Mucosa of descending colon (tissue), 3 donors: ENCODE results near the gene DKKL1. TPM values are rescaled to one million over a fixed set of nuclear protein-coding genes. Genes with fewer than 3 reads are reported as not detected.
"Not testable (repeated sequence)": the region's sequence is repeated elsewhere in the genome, so short reads cannot be mapped to it uniquely, and the experiment has no call there.

Experiments used
- ATAC-seq: fragments of 200-7000 bp; cut with Tn5 transposase; one replicate; pipeline ENCODE4 v1.9.1; 2020; ENCODE audit warnings: mild to moderate bottlenecking, moderate library complexity
- DNase-seq, 3 donors: peaks; one replicate each; pipeline ENCODE4 v3.0.0-alpha.2; 2020
- H3K36me3 ChIP-seq: fragments of 200-600 bp; one replicate; pipeline ENCODE4 v1.8.0; 2021; ENCODE audit warnings: low read depth, mild to moderate bottlenecking
- H3K4me1 ChIP-seq: fragments of 200-600 bp; one replicate; pipeline ENCODE4 v1.8.0; 2021; ENCODE audit warnings: low read depth, mild to moderate bottlenecking
- H3K4me3 ChIP-seq: fragments of 200-600 bp; one replicate; pipeline ENCODE4 v1.8.0; 2021; ENCODE audit warnings: mild to moderate bottlenecking
- H3K9me3 ChIP-seq: fragments of 200-600 bp; one replicate; pipeline ENCODE4 v1.8.0; 2021; ENCODE audit warnings: mild to moderate bottlenecking
- intact Hi-C, 2 donors: fragments of 100-400 bp; cut with DNase I in 1 of 2; cut with micrococcal nuclease in 1 of 2; formaldehyde crosslinking; loops; one replicate each; pipeline versions ENCODE4 v1.11.0 to v1.11.1; 2022; cut with DNase I, micrococcal nuclease
- long read RNA-seq, 2 donors: library from polyadenylated mRNA; unstranded; transcript quantifications; one replicate each; pipeline ENCODE4 v2.0.0, GENCODE V29; 2019 to 2021
- total RNA-seq, 3 donors: library from RNA; stranded (reverse); fragmentation: NEBNext Ultra II Directional in 2 of 3; extraction: Animal tissue kit (Norgen Biotek cat#: 25700) in 2 of 3; gene quantifications; one replicate each; pipeline versions ENCODE4 v1.2.1 to v1.2.4, GENCODE V29; 2021 to 2023
- TF ChIP-seq, protein P1 (sequence below): fragments of 200-600 bp; IDR thresholded peaks from one replicate; pipeline ENCODE4 v1.8.0; 2022; ENCODE audit warnings: antibody characterized with exemption, mild to moderate bottlenecking
- donor health status: DM: no; HTN: no; CAD: no; lungs with moderate emphysema.
- donor health status: DM: no; HTN: no; CAD: no.
- donor health status: DM: no; HTN: yes; CAD: no.

DKKL1 gene
- total RNA-seq = under 1 TPM in 1 of 3 donors, not detected in 2; 0.44 TPM
- long read RNA-seq, donor 1 = 0 reads
- long read RNA-seq, donor 2 = 0 reads

GRCh38 chr19:49363268-49364082 is at the start of gene DKKL1:
DKKL1 (plus strand) TSS chr19:49363877; CDS start chr19:49363999, 122 bp downstream.
- Histone ChIP-seq H3K4me1 (peaks cover 13% of the 10 kb centered on the region), H3K4me3 (no peak within 1 kb of the TSS), H3K9me3 (peaks cover under 1% of the 10 kb centered on the region), H3K36me3 (no peaks in the 10 kb centered on the region)
- TF ChIP-seq, protein P1, sequence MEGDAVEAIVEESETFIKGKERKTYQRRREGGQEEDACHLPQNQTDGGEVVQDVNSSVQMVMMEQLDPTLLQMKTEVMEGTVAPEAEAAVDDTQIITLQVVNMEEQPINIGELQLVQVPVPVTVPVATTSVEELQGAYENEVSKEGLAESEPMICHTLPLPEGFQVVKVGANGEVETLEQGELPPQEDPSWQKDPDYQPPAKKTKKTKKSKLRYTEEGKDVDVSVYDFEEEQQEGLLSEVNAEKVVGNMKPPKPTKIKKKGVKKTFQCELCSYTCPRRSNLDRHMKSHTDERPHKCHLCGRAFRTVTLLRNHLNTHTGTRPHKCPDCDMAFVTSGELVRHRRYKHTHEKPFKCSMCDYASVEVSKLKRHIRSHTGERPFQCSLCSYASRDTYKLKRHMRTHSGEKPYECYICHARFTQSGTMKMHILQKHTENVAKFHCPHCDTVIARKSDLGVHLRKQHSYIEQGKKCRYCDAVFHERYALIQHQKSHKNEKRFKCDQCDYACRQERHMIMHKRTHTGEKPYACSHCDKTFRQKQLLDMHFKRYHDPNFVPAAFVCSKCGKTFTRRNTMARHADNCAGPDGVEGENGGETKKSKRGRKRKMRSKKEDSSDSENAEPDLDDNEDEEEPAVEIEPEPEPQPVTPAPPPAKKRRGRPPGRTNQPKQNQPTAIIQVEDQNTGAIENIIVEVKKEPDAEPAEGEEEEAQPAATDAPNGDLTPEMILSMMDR = no peak
- DNase-seq (peak; percentile 99 to 100 (median 99)), ATAC-seq (peak; percentile 94)
- intact Hi-C loops = no loop called here

DNA sequence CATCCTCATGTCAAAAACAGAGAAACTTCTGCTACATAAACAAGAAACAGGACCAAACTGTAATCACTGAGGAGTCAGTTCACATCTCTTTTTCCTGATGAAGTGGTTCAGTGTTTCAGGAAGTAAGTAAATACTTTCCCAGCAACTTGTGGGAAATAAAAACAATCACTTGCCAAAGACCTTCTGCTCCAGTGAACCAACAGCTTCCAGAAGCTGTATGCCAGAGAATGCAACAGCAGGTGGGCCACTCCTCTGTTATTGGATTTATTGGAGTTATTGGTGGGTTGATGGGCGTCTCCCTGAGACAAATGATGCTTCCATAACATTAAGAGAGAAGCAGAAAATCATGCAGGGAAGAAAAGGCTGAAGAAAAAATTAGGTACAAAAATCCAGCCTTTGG is 48.6 kb upstream of the DKKL1 start:
- intact Hi-C loops = no loop called here
- DNase-seq (no peak), ATAC-seq (no peak)
- TF ChIP-seq, protein P1 = no peak
- H3K9me3 ChIP-seq = peaks cover 7% of the 10 kb centered on the region
- H3K4me1 ChIP-seq = no peaks in the 10 kb centered on the region
- H3K36me3 ChIP-seq = no peaks in the 10 kb centered on the region
- no peak overlapping the region for H3K4me3 ChIP-seq

- intact Hi-C loops = no loop called here
- TF ChIP-seq, protein P1 = no peak
- no peak for ATAC-seq
Measured at GRCh38 chr19:49316284-49316683, 47.4 kb upstream of the DKKL1 start.

DNA sequence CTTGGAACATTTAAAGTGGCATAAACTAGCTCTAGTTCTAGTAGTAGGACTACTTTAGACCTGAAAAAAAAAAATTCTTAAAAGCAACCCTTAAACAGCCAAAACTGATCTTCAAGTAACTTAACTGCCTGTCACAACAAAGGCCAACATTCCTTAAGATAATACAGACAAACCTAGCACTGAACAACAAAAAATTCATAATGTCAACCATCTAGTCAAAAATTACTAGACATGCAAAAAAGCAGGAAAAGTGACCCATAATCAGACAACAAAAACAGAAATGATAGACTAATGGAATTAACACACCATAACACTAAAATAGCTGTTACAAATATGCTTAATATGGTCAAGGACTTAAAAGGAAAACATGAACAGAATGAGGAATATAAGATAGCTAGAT is 45.4 kb upstream of the DKKL1 start:
- H3K9me3 ChIP-seq = peaks cover 13% of the 10 kb centered on the region
- intact Hi-C loops = no loop called here
- H3K4me1 ChIP-seq = no peaks in the 10 kb centered on the region
- DNase-seq (no peak), ATAC-seq (no peak)
- H3K36me3 ChIP-seq = no peaks in the 10 kb centered on the region
- no peak overlapping the region for H3K4me3 ChIP-seq
- TF ChIP-seq, protein P1 = no peak

More at GRCh38 chr19:49316284-49316683, 47.4 kb upstream of the DKKL1 start:
- Histone ChIP-seq H3K4me3 (no peak overlapping the region), H3K36me3 (no peaks in the 10 kb centered on the region), H3K4me1 (no peaks in the 10 kb centered on the region), H3K9me3 (peaks cover 11% of the 10 kb centered on the region)
- DNase-seq = no peak

DNA sequence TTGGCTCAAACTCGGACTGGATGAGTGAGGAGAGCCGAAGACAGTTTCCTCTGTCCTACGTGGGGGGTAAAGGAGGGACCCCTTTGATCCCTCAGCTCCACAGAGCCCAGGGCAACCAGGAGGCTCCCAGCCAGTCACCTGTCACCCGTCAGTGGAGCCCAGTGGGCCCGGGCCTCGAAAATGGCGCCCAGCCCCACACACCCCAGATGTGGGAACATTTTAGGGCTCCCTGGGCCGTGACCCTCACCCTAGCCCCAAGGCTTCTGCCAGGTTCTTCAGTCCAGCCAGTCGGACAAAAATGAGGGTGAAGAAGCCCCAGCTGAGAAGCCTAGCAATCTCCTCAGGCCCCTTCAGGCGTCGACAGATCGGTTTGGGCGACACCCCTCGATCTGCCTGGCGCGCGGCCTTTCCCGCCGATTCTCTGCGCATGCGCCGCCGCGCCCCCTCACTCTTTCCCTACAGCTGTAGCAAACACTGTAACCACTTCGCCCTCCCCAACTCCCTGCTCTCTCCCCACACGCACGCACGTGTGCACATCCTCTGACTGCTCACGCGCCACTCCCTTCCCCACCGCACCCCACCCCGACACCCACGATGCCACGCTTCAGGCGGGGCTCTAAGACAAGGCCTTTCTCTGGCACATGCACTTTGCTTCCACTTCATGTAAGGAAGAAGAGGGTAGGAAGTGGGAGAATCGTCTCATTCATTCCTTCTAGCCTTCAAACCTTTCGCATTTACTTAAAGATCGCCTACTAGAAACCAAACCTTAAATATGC is 38.7 kb upstream of the DKKL1 start, which contains the start of gene SLC6A16:
SLC6A16 (minus strand) TSS at position 391 of the 776 bp plus-strand sequence. CDS start 13,844 bp downstream, outside the sequence.
- intact Hi-C loops = no loop called here
- TF ChIP-seq, protein P1 = no peak
- Histone ChIP-seq H3K4me1 (no peaks in the 10 kb centered on the region), H3K9me3 (peaks cover 6% of the 10 kb centered on the region), H3K36me3 (no peaks in the 10 kb centered on the region), H3K4me3 (no peak within 1 kb of the TSS)
- ATAC-seq = no peak
- DNase-seq = no peak

DNA sequence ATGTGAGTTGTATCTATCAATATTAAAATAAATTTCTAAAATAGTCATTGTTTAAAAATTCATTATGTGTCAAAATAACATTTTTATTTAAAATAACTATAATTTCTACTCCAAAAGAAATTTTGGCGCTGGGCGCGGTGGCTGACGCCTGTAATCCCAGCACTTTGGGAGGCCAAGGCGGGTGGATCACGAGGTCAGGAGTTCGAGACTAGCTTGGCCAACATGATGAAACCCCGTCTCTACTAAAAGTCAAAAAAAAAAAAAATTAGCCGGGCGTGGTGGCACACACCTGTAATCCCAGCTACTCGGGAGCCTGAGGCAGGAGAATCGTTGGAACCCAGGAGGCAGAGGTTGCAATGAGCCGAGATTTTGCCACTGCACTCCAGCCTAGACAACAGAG is 37.9 kb upstream of the DKKL1 start:
- ATAC-seq, DNase-seq, intact Hi-C loops, H3K9me3 ChIP-seq, H3K36me3 ChIP-seq, H3K4me3 ChIP-seq, H3K4me1 ChIP-seq: not testable (repeated sequence)
